ENCODE data around the gene AXIN2. TPM values are rescaled to one million over a fixed set of nuclear protein-coding genes. Genes with fewer than 3 reads are reported as not detected.
"Not testable (repeated sequence)": the region's sequence is repeated elsewhere in the genome, so short reads cannot be mapped to it uniquely, and the experiment has no call there.

AXIN2 gene
- total RNA-seq, 1 experiment from 2014 or later = 1.8 TPM

DNA sequence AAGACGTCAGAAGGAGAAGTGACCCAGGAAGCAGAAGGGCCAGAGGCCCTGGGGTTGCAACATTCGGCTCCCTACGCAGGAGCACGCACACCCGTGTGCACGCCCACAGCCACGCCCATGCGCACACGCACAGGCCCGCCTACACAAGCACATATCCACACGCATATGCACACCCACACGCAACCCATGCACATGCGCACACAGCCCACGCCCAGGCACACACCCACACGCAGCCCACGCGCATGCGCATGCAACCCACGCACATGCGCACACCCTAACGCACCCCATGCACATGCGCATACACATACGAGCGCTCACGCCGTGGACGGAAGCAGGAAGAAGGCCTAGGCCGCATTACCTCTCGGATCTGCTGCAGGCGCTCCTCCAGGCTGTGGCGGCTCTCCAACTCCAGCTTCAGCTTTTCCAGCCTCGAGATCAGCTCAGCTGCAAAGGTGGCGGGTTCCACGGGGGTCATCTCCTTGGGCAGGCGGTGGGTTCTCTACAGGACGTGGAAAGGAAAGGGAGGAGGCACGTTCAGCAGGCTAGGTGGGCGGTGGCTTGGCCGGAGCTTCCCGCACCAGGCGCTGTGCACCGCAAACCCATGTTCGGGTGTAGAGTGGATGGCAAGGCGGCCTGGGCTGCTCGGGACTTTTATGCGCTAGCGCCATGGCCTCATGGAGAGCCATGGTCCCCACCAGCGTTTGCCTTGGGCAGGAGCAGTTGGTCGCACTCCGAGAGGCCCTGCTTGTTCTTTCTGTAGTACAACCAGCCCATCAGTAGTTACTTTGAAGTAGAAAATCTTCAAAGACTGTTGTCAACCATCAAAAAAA lies 23.4 kb downstream of the AXIN2 start:
- no peak for DNase-seq (ENCODE audit: low spot score)

DNA sequence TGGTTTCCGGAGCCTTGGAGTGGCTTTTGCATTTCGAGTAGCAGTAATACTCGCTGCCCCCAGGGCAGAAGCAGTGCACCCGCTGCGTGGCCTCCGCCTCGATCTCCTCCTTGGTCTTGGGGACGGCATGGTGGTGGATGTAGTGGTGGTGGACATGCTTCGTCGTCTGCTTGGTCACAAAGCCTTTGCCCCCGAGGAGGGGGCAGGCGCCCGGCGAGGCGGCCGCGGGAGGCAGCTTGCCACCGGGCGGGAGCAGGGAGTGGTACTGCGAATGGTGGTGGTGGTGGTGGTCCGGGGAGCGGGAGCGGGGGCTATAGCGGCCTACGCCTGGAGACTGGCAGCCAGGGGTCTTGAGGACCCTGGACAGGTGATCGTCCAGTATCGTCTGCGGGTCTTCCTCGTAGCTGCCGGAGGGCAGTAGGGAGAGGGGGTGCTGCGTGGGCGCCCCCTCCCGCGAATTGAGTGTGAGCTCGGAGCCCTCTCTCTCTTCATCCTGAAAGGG lies 24.1 kb downstream of the AXIN2 start:
- DNase-seq (ENCODE audit: low spot score) = no peak

DNA sequence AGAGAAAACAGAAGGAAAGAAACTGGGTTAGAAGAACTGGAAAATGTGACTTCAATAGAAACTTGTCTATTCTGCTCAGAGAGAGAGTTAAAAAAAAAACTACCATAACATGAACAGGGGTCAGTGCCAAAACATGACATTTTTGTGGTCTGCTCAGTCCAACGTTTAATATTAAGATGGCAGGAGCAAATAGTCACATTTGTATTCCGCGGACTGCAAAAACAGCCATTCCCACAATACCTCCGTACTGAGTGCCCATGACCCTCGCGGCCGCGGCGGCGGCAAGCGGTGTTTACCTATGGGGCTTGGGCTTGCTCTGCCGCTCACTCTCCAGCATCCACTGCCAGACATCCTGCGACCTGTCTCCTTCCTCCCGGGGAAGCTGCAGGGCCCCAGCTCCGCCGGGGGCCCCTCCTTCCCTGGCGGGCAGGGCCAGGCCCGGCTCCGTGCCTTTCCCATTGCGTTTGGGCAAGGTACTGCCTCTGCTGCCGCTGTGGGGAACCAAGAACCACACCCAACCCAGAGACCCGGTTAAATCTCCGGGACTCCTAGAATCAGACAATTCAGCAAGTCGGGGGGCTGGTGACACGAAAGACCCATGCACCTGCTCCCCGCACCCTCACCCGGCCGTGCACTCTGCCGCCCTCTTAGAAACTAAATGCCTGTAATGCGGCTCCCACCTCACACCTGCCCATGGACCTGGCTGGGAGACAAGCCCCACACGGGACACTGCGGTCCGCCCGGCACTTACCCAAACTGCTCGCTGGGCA lies 24.7 kb downstream of the AXIN2 start:
- DNase-seq (ENCODE audit: low spot score) = no peak

DNA sequence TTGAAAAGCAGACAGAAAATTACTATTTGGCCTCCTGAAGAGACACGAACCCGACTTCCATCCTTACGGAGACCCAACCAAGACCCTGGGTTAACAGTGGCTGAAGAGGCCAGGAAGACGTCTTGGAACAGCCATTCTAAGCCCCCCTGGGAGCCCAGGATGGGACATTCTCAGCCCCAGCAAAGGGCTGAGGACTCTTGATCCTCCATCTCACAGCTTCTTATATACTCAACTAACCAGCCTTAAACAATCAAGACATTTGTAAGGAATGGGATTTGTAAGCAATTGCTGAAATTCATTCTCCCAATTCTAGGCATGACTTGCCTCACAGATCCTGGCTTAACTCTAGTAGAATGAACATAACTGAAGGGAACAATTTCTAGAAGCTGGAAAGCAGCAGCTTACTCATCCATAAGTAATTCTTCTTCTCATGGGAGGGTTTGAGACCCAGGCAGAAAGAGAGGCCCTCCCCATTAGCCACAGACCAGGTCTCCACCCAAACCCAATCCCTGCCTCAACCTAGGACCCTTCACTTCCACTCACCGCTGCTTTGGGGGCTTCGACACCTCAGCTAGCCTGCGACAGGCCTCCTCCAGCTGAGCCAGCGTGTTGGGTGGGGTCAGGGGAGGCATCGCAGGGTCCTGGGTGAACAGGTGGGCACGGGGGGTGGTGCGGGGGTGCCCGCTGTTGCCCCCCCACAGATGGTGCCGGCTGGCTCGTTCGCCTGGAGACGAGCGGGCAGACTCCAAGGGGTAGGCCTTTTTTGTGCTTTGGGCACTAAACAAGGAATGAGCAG lies 25.5 kb downstream of the AXIN2 start:
- DNase-seq (ENCODE audit: low spot score) = no peak

DNA sequence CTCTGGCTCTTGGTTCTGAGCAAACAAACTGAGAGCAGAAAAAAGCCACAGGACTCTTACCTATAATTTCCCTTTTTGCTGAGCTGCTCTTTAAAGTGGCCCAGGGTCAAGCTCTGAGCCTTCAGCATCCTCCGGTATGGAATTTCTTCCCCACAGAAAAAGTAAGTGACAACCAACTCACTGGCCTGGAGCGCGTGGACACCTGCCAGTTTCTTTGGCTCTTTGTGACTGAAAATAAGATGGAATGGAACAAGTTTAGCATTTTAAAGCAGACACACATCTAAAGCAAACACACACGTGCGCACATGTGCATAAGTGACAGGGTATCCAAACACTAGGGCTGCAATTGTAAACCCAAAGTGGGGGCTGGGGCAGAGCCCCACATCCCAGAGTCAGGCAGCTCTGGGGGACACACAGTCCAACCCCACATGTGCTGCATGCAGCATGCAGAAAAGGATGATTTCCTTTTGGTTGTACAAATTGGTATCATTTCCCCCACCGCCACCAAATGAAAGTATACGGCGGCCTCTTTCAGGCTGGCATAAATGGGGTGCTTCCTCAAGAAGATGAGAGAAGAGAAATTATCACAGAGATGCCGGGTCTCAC lies 27.5 kb downstream of the AXIN2 start:
- DNase-seq (ENCODE audit: low spot score) = no peak

DNA sequence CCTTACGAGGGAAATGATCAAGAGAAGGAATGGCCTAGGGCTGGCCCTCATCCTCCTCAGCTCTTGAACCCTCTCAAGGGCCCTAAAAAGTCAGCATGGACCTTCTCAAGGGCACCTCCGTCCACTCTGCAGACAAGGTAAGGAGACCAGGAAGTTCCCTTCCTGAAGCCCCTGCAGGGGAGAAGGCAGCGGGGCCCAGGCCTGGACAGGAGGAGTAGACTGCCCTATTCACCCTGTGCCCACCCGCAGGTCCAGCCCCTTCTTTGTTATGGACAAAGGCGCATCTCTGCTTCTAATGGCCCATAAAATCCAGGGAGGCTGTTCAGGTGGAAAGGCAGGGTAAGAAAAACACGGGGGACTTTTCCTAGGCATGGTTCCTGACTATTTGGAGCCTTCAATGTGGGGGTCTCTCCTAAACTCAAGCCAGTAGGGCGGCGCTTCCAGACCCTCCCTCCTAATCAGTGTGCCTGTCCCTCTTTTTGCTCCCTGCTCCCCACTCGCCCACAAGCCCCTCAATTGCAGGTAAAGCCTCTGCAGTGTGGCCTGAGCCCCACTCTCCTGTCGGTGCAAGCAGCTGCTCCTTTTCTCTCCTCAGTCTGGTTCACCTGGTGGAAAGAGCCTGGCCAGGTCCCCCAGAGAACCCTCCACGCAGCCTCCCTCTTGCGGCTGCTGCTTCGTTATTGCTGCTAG lies 28.2 kb downstream of the AXIN2 start:
- DNase-seq (ENCODE audit: low spot score) = peak; percentile 4

DNA sequence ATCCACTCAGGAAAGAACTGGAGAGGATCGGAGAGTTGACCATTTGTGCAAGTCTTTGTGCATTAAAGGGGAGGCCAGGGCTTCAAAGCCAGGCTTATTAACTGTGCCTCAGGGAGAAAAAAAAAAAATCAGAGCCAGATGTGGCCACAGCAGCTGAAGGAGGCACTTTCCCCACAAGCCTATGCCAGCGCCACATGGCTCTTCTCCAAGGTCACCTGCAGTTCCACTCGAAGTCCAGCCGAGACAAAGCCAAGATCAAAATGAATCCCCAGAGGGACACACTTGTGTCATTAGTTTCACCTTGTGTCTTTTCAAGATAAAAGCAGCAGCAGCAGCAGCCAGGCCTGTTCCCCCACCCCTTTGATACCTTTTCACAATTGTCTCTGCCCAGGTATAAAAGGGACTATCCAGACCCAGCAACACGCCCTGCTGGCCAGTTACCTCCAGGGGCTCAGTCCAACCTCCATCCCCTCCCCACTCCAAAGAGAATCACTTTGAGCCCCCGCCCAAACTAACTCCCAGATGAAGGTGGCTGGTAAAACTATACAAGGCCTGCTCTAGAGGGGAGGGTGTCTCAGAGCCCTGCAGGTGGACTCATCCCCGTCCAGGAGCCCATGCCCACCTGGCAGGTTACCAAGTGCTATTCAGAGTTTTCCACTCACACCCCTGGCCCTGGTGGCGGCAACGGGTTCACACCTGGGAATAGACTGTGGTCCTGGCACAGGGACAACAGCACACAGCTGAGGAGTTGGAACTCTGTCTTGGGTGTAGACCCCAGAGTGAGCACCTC lies 29.2 kb downstream of the AXIN2 start:
- DNase-seq (ENCODE audit: low spot score) = peak; percentile 3

DNA sequence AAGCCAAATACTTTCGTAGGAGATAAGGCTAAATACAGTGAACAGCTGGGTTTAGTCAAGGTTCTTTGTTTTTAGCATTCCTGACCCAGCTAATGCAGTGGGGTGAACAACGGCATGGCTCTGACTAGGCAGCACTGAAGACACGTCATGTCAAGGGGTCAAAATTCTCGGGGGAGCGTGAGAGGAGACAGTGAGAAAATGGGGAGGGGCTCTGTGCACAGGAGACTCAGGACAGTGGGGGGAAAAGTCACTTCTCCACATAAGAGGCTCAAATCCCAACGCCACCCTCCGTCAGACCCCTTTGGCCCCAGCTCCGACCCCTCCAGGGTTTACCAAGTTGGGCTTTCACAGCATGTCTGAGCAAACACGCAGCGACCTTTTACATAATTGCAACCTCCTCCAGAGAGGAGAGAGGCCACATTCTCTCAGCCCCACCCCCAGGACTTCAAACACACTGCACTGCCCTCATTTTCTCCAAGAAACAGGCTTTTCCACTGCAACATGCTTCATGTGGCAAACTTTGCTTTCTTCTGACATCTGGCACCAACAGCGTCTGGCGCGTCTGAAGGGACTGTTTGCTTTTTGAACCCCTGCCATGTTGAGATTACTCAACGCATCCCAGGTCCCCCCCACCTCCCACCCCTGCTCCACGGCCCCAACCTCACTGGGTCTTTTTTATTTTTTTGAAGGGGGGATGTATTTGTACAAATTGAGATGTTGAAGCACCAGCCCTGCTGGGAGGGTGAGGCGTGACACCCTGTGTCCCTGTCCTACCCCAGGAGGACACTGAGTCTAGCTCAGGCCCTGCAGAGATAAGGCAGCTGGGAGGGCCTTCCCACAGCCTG lies 30.0 kb downstream of the AXIN2 start:
- peak; percentile 5 for DNase-seq (ENCODE audit: low spot score)

DNA sequence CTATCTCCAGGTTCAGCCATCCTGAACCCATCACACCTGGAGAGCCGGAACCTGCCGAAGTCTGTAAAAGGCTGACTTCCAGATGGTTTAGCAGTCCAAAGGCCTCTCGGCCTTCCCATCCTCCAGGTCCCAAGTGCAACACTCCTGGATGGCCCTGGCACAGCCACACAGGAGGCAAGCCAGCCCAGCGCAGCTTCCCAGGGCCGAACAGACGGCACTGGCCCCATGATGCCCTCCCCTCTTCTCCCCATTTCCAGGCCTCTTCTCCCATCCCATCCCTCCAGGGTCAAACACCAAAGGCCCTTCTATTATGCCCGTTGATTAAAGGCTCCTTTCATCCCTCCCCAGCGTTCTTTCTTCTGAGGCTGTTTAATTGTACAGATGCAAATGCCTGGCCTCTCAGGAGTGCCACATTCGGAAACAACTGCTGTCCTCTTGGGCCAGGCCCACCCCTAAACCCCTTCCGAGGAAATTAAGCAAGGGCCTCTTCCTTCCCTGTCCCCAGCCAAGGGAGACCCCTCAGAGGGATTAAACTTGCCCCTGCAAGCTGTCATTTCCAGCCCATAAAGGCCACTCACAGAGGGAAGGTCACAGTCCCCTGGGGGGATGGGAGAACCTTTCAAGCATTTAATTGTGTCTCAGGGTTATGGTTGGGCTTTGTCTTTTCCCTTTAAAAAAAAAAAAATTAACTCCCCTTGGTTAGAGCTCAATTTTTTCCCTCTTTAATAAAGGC lies 30.8 kb downstream of the AXIN2 start:
- DNase-seq (ENCODE audit: low spot score) = no peak

DNA sequence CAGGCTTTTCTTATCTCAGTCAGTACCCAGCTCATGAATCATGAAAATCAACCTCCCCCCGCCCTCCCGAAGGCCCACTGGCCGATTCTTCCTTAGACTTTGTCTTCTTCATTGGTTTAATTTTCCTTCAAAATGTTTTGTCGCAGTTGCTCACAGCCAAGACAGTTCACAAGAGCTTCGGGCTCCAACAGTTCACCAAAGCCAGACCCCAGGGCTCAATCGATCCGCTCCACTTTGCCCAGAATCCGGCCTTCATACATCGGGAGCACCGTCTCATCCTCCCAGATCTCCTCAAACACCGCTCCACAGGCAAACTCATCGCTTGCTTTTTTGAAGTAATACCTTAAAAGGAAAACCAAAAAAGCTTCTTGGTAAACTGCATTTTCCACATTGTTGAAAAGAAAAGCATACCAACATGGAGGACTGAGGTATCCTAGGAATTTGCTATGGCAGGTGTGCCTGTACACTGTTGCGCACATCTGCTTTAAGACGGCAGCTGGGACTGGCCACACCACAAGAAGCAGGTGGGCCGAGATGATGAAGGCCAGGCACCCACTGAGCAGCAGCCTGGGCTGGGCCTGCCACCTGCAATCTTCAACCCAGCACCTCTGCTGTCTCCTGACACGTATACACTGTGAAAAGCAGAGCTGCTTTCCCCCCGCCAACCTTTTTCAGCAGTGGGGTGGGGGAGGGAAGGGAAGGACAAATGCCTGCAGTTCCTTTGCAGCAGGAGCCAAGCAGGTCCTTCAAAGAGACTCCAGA lies 31.5 kb downstream of the AXIN2 start:
- DNase-seq (ENCODE audit: low spot score) = no peak

DNA sequence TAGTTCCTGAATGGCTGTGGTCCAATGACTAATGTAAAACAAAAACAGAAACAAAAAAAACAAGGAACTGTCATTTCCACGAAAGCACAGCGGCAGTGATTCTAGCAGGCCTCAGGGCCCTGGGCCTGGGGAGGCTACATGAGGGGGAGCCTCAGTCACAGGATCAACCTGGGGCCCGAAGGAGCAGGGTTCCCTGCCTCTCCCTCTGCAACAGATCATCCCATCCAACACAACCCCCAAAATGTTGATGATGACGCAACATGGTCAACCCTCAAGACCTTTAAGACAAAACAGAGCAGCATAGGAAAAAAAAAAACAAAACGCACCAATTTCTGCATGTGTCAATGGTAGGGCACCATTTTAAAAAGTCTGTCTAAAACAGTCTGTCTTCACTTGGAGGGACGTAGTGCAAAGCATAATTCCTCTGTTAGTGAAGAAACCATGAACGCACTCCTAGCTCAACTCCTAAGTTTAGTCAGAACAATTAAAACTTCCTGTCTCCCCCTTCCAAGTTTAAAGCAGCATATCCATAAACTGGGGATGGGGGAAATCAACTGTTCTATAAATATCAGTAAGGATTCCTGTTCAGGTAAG lies 32.3 kb downstream of the AXIN2 start:
- DNase-seq (ENCODE audit: low spot score) = no peak

DNA sequence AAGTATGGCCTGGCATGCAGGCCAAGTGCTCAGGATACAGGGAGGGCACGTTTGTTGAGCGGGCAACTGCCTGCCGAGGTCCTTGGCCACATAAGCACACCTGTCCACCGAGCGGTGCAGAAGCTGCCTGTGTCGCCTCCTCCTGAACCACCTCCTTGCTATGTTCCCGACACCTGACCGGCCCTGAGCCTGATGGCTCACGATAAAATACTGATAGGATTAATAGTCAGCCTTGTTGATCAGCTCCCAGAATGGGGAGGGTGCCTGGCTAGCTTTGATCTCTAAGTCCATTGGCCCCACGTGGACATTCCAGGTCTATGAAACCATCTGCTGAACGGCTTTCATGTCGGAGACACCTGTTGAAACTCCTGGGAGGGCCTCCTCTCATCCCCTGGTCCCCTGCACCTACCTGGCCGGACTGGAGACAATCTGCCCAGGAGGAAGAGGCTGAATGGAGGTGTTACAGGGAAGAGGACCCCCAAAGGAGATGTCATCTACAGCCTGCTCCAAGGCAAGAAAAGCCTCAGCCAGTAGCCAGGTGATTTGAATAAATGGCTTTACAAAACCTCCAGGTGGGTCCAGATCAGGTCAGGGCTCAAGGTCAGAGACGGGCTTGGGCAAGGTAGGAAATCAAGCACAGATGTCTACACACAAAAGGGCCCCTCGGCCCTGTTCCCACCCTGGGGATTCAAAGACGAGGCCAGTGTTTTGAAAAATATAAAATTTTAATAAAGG lies 33.4 kb downstream of the AXIN2 start:
- no peak for DNase-seq (ENCODE audit: low spot score)

DNA sequence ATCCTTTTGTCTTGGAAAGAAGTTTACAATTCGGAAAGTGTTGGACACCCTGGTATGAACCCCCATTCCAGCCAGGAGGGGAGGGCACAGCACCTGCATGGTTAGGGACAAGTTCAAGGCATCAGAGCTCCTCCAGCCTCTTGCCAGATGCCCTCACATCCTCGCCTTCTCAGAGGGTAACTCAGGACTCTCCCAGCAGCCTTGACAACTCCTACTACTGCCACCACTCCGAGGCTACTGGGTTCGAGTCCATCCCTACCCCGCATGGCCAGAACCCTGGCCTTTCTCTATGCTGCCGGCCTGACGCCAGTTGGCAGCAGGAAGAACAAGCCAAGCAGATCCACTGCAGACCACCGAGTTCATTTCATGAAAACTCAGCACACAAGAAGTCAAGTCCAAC lies 34.1 kb downstream of the AXIN2 start:
- DNase-seq (ENCODE audit: low spot score) = peak; percentile 4

DNA sequence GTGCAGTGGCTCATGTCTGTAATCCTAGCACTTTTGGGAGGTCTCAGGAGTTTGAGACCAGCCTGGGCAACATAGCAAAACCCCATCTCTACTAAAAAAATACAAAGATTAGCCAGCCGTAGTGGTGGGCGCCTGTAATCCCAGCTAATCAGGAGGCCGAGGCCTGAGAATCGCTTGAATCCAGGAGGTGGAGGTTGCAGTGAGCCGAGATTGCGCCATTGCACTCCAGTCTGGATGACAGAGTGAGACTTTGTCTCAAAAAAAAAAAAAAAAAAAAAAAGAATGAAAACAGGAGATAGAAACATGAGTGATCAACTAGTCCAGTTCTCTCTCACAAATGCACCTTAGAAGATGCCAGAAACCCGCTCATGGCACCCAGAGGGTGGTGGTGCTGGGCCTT lies 34.6 kb downstream of the AXIN2 start:
- not testable (repeated sequence) for DNase-seq (ENCODE audit: low spot score)

DNA sequence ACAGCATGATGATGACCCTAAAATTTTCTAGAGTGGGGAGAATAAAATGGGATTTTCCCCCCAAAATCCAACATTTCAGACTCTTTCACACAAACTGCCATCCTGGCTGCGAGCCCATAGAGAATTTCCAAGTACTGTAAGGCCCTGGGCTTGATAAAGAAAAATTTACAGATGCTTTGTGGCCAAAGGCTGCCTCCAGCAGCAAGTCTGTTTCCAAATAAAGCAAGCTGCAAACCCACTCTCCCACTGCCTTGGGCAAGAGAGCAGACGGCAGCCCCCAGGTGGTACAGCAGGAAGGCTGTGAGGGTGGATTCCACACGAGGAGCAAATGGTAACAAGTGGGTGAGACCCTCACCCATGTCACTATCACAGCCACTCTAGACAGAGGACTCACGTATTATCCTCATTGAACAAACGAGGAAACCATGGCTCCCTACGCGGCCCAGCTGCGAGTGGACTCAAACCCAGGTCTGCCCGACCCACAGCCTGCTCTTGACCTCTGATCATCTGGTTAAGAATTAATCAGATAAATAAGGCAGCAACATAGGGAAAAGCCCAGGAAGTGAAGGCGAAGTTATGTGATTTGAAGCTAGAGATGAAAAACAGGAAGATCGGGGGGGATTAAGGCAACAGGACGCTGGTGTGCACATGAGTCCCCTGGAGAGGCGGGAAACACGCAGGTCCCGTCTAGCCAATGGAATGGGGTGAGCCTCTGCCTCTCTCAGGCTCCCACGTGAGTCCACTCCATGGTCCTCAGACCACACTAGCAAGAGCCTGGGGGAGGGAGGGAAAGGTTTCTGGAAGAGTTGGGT lies 37.4 kb downstream of the AXIN2 start:
- peak; percentile 7 for DNase-seq (ENCODE audit: low spot score)

DNA sequence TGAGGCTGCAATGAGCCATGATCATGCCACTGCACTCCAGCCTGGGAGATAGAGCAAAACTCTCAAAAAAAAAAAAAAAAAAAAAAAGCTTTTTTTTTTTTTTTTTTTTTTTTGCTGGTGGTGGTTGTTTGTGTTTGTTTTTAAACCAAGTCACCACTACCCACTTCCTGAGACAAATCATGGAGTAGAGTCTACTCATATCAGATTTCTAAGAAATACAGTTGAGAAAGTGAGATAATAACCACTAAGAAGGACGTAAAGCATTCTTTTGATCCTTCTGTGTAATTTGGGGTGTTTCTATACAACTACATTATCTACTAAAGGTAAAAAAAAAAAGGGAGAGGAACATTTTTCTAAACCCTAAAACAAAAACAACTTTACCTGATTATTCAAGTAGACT lies 38.0 kb downstream of the AXIN2 start:
- peak; percentile 82 for DNase-seq (ENCODE audit: low spot score)

Data from H4 (cell line).